Loucy (cell line): ENCODE data around the gene ARMC8.

ENCODE experiments used
- H2AFZ ChIP-seq: fragments of 200-600 bp; sonication (generic); 2 replicates; pipeline ENCODE4 v1.6.0; 2016; ENCODE audit warnings: antibody characterized with exemption, mild to moderate bottlenecking, low read length, moderate library complexity
- H3F3A ChIP-seq: fragments of 200-600 bp; 2 replicates; pipeline ENCODE4 v1.6.0; 2016; ENCODE audit warnings: antibody characterized with exemption, low read depth, mild to moderate bottlenecking
- H3K27me3 ChIP-seq: fragments of 200-600 bp; sonication (generic); 2 replicates; pipeline ENCODE4 v1.6.1; 2014; ENCODE audit warnings: low read length, mild to moderate bottlenecking; ENCODE audit not compliant: insufficient read depth, poor library complexity, severe bottlenecking
- H3K36me3 ChIP-seq: fragments of 200-600 bp; sonication (generic); 2 replicates; pipeline ENCODE4 v1.6.1; 2016; ENCODE audit warnings: low read length; ENCODE audit not compliant: insufficient read depth
- H3K4me1 ChIP-seq: fragments of 200-600 bp; sonication (generic); 2 replicates; pipeline ENCODE4 v1.5.1; 2014; ENCODE audit warnings: low read length, mild to moderate bottlenecking; ENCODE audit not compliant: insufficient read depth, poor library complexity, severe bottlenecking
- H3K4me2 ChIP-seq: fragments of 200-600 bp; sonication (generic); 2 replicates; pipeline ENCODE4 v1.6.0; 2014; ENCODE audit warnings: antibody characterized with exemption, low read length, low read depth, mild to moderate bottlenecking; ENCODE audit not compliant: poor library complexity, severe bottlenecking
- H3K4me3 ChIP-seq: fragments of 200-600 bp; sonication (generic); 2 replicates; pipeline ENCODE4 v1.5.1; 2014; ENCODE audit warnings: low read length, mild to moderate bottlenecking, mixed read lengths; ENCODE audit not compliant: poor library complexity, severe bottlenecking
- H3K79me2 ChIP-seq: fragments of 200-600 bp; sonication (generic); 2 replicates; pipeline ENCODE4 v1.6.1; 2014; ENCODE audit warnings: low read length; ENCODE audit not compliant: insufficient read depth
- H3K9ac ChIP-seq: fragments of 200-600 bp; sonication (generic); 2 replicates; pipeline ENCODE4 v1.6.0; 2014; ENCODE audit warnings: mild to moderate bottlenecking, low read depth, low read length, moderate library complexity; ENCODE audit not compliant: poor library complexity, severe bottlenecking
- H3K9me2 ChIP-seq: fragments of 200-600 bp; sonication (generic); replicated peaks from 2 replicates; pipeline ENCODE4 v1.6.1; 2016; ENCODE audit warnings: low read depth, low read length, mixed read lengths
- H3K9me3 ChIP-seq: fragments of 200-600 bp; sonication (generic); 2 replicates; pipeline ENCODE4 v1.6.1; 2014; ENCODE audit warnings: mild to moderate bottlenecking, antibody characterized with exemption, low read length, low read depth; ENCODE audit not compliant: insufficient read depth
- H4K20me1 ChIP-seq: fragments of 200-600 bp; sonication (generic); 2 replicates; pipeline ENCODE4 v1.6.0; 2014; ENCODE audit warnings: antibody characterized with exemption, low read length, mild to moderate bottlenecking; ENCODE audit not compliant: insufficient read depth, poor library complexity, severe bottlenecking
- CTCF ChIP-seq: fragments of 200-600 bp; sonication (generic); conservative IDR thresholded peaks from 2 replicates; pipeline ENCODE4 v1.5.1; 2014; ENCODE audit warnings: mild to moderate bottlenecking, antibody characterized with exemption, low read length
- EZH2phosphoT487 ChIP-seq: fragments of 200-600 bp; IDR thresholded peaks from 2 replicates; pipeline ENCODE4 v1.6.1; 2018; ENCODE audit warnings: antibody characterized with exemption, mild to moderate bottlenecking, moderate library complexity, borderline replicate concordance

Gene ARMC8

GRCh38 chr3:138332472-138333073 lies 145.5 kb downstream of the ARMC8 start:
- TF ChIP-seq CTCF (peak; percentile 75), EZH2phosphoT487 (no peak)
- H3F3A ChIP-seq, result no peaks in the 10 kb centered on the region
- no peaks in the 10 kb centered on the region for H3K9me3 ChIP-seq
- no peaks in the 10 kb centered on the region for H3K36me3 ChIP-seq
- H3K9me2 ChIP-seq, result no peaks in the 10 kb centered on the region
- peak overlapping the region; percentile 38; the same call in 1 of the 2 replicates for H2AFZ ChIP-seq
- H3K4me2 ChIP-seq, result no peak overlapping the region
- no peaks in the 10 kb centered on the region for H4K20me1 ChIP-seq
- H3K9ac ChIP-seq, result no peak overlapping the region
- H3K27me3 ChIP-seq, result no peaks in the 10 kb centered on the region
- no peak overlapping the region for H3K4me3 ChIP-seq
- peaks cover 17% of the 10 kb centered on the region for H3K4me1 ChIP-seq
- H3K79me2 ChIP-seq, result no peaks in the 10 kb centered on the region

DNA sequence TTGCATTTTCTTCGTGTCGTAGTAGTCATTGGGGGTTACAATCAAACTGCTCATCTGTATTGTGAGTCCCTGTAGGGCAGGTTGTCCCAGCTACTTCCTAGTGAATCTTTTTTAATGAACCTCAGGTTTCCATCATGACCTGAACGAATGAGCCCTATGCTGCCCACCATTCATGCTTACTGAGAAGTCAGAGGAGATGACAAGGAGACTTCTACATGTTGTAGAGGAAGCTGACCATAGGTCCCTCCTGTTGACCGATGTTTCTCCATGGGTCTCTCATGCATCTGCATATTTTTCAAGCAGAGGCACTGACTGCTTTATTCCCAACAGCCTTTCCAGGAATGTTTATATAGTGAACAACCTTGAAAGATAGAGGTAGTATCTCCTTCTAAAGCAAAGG lies 147.5 kb downstream of the ARMC8 start:
- H3K9me2 ChIP-seq, result no peaks in the 10 kb centered on the region
- no peaks in the 10 kb centered on the region for H3K79me2 ChIP-seq
- no peak for TF ChIP-seq CTCF
- no peak for TF ChIP-seq EZH2phosphoT487
- H3K27me3 ChIP-seq, result no peaks in the 10 kb centered on the region
- H2AFZ ChIP-seq, result no peak overlapping the region
- H3K4me1 ChIP-seq, result peaks cover 6% of the 10 kb centered on the region
- H3K9ac ChIP-seq, result no peak overlapping the region
- H4K20me1 ChIP-seq, result no peaks in the 10 kb centered on the region
- H3K4me2 ChIP-seq, result no peak overlapping the region
- no peaks in the 10 kb centered on the region for H3K9me3 ChIP-seq
- H3F3A ChIP-seq, result no peaks in the 10 kb centered on the region
- H3K36me3 ChIP-seq, result no peaks in the 10 kb centered on the region
- H3K4me3 ChIP-seq, result no peak overlapping the region

DNA sequence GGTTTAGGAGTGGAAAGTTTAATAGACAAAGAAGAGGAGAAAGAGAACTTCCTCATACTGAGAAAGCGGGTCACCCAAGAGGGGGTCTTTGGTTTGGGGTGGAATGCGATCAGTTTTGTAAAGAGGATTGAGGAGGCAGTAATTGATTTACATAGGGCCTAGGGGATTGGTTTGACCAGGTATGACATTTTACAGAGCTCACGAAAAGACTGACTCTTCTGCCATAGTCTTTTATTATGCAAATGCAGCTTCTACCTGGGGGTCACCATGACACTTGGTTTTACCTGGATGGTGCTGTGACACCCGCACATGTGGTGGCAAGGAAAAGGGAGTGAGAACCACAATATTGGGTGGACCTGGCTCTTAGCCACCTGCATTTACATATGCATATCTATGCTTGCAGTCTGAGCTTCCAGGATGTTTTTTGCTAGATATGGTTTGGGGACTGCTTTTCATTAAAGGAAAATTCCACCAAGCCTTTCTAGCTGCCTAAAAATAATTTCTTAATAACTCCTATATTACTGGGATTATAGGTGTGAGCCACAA lies 149.4 kb downstream of the ARMC8 start:
- no peaks in the 10 kb centered on the region for H3K4me1 ChIP-seq
- H4K20me1 ChIP-seq, result no peaks in the 10 kb centered on the region
- no peaks in the 10 kb centered on the region for H3K79me2 ChIP-seq
- no peaks in the 10 kb centered on the region for H3K27me3 ChIP-seq
- H3K4me2 ChIP-seq, result no peak overlapping the region
- H3K9me3 ChIP-seq, result no peaks in the 10 kb centered on the region
- H2AFZ ChIP-seq, result no peak overlapping the region
- no peaks in the 10 kb centered on the region for H3F3A ChIP-seq
- no peak overlapping the region for H3K4me3 ChIP-seq
- no peak overlapping the region for H3K9ac ChIP-seq
- TF ChIP-seq CTCF (no peak), EZH2phosphoT487 (no peak)
- H3K9me2 ChIP-seq, result no peaks in the 10 kb centered on the region
- H3K36me3 ChIP-seq, result no peaks in the 10 kb centered on the region
